A673 (cell line): Measurements from ENCODE around the gene SKOR1.

ENCODE experiments used
- EZH2 ChIP-seq: fragments of 200-600 bp; sonication (generic); IDR thresholded peaks from 2 replicates; pipeline ENCODE4 v1.6.1; 2017; ENCODE audit warnings: borderline replicate concordance, low read depth, mild to moderate bottlenecking, mixed read lengths, antibody characterized with exemption, low read length; ENCODE audit not compliant: poor library complexity, severe bottlenecking
- TF ChIP-seq, protein P1 (sequence below): fragments of 300-800, 200-600 bp; sonication (generic); conservative IDR thresholded peaks from 2 replicates; pipeline ENCODE4 v1.5.1; 2017; ENCODE audit warnings: low read depth, mild to moderate bottlenecking, antibody characterized with exemption, low read length, moderate library complexity, mixed read lengths

- TF ChIP-seq, protein P1, sequence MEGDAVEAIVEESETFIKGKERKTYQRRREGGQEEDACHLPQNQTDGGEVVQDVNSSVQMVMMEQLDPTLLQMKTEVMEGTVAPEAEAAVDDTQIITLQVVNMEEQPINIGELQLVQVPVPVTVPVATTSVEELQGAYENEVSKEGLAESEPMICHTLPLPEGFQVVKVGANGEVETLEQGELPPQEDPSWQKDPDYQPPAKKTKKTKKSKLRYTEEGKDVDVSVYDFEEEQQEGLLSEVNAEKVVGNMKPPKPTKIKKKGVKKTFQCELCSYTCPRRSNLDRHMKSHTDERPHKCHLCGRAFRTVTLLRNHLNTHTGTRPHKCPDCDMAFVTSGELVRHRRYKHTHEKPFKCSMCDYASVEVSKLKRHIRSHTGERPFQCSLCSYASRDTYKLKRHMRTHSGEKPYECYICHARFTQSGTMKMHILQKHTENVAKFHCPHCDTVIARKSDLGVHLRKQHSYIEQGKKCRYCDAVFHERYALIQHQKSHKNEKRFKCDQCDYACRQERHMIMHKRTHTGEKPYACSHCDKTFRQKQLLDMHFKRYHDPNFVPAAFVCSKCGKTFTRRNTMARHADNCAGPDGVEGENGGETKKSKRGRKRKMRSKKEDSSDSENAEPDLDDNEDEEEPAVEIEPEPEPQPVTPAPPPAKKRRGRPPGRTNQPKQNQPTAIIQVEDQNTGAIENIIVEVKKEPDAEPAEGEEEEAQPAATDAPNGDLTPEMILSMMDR, result no peak
- TF ChIP-seq EZH2, result no peak
Measured at GRCh38 chr15:67870868-67871408, 45.6 kb downstream of the SKOR1 start.
